ENCODE data around the gene TNS1.

Gene TNS1

GRCh38 chr2:218002143-218002844 is 501 bp downstream of the TNS1 start:
- H3K27ac ChIP-seq (ENCODE audit: low read length): no peak overlapping the region
- H3K4me2 ChIP-seq (ENCODE audit: low read depth, low read length): no peak overlapping the region
- H2AFZ ChIP-seq (ENCODE audit: low read length): no peak overlapping the region
- no peaks in the 10 kb centered on the region for H3K27me3 ChIP-seq (replicated peaks; ENCODE audit: insufficient read depth, low read length)
- H3F3A ChIP-seq (ENCODE audit: insufficient read depth, low read length): no peaks in the 10 kb centered on the region
- no peaks in the 10 kb centered on the region for H3K4me1 ChIP-seq (ENCODE audit: low read length)
- H4K20me1 ChIP-seq (ENCODE audit: insufficient read depth, low read length): no peaks in the 10 kb centered on the region
- no peak overlapping the region for H3K4me3 ChIP-seq (ENCODE audit: low read length)
- no peaks in the 10 kb centered on the region for H3K79me2 ChIP-seq (ENCODE audit: low read length)
- no peak for DNase-seq
- no peaks in the 10 kb centered on the region for H3K36me3 ChIP-seq (replicated peaks; ENCODE audit: insufficient read depth, low read length)
- H3K9me3 ChIP-seq (replicated peaks; ENCODE audit: insufficient read depth, low read length): no peaks in the 10 kb centered on the region
- no peaks in the 10 kb centered on the region for H3K9me2 ChIP-seq (replicated peaks; ENCODE audit: insufficient read depth, low read length)
- H3K9ac ChIP-seq (ENCODE audit: low read length): no peak overlapping the region
- TF ChIP-seq EZH2 (optimal IDR thresholded peaks at IDR 0.05; ENCODE audit: low read depth, low read length): no peak
- TF ChIP-seq CTCF (IDR thresholded peaks at IDR 0.05; ENCODE audit: low read length): no peak

- Histone ChIP-seq H3K4me1 (ENCODE audit: low read length) (no peaks in the 10 kb centered on the region), H2AFZ (ENCODE audit: low read length) (no peak overlapping the region), H3F3A (ENCODE audit: insufficient read depth, low read length) (no peaks in the 10 kb centered on the region), H3K4me2 (ENCODE audit: low read depth, low read length) (no peak overlapping the region), H3K27me3 (replicated peaks; ENCODE audit: insufficient read depth, low read length) (no peaks in the 10 kb centered on the region), H3K27ac (ENCODE audit: low read length) (no peak overlapping the region), H3K9me3 (replicated peaks; ENCODE audit: insufficient read depth, low read length) (no peaks in the 10 kb centered on the region), H3K9me2 (replicated peaks; ENCODE audit: insufficient read depth, low read length) (no peaks in the 10 kb centered on the region), H3K4me3 (ENCODE audit: low read length) (no peak overlapping the region), H3K36me3 (replicated peaks; ENCODE audit: insufficient read depth, low read length) (no peaks in the 10 kb centered on the region), H4K20me1 (ENCODE audit: insufficient read depth, low read length) (no peaks in the 10 kb centered on the region), H3K79me2 (ENCODE audit: low read length) (no peaks in the 10 kb centered on the region), H3K9ac (ENCODE audit: low read length) (no peak overlapping the region)
- DNase-seq: no peak
- TF ChIP-seq CTCF (IDR thresholded peaks at IDR 0.05; ENCODE audit: low read length) (no peak), EZH2 (optimal IDR thresholded peaks at IDR 0.05; ENCODE audit: low read depth, low read length) (no peak), EZH2phosphoT487 (IDR thresholded peaks at IDR 0.05; ENCODE audit: low read length) (no peak)
Observed at GRCh38 chr2:218001629-218002028, 1.2 kb downstream of the TNS1 start.

- no peak overlapping the region for H2AFZ ChIP-seq (ENCODE audit: low read length)
- TF ChIP-seq CTCF (IDR thresholded peaks at IDR 0.05; ENCODE audit: low read length) (no peak), EZH2 (optimal IDR thresholded peaks at IDR 0.05; ENCODE audit: low read depth, low read length) (no peak), EZH2phosphoT487 (IDR thresholded peaks at IDR 0.05; ENCODE audit: low read length) (no peak)
- H3F3A ChIP-seq (ENCODE audit: insufficient read depth, low read length): no peaks in the 10 kb centered on the region
- H3K27me3 ChIP-seq (replicated peaks; ENCODE audit: insufficient read depth, low read length): no peaks in the 10 kb centered on the region
- H3K4me1 ChIP-seq (ENCODE audit: low read length): no peaks in the 10 kb centered on the region
- H3K9ac ChIP-seq (ENCODE audit: low read length): no peak overlapping the region
- H3K4me3 ChIP-seq (ENCODE audit: low read length): no peak overlapping the region
- no peak overlapping the region for H3K4me2 ChIP-seq (ENCODE audit: low read depth, low read length)
- no peaks in the 10 kb centered on the region for H3K9me3 ChIP-seq (replicated peaks; ENCODE audit: insufficient read depth, low read length)
- no peaks in the 10 kb centered on the region for H3K79me2 ChIP-seq (ENCODE audit: low read length)
- DNase-seq: no peak
- no peaks in the 10 kb centered on the region for H3K36me3 ChIP-seq (replicated peaks; ENCODE audit: insufficient read depth, low read length)
- H3K27ac ChIP-seq (ENCODE audit: low read length): no peak overlapping the region
- no peaks in the 10 kb centered on the region for H3K9me2 ChIP-seq (replicated peaks; ENCODE audit: insufficient read depth, low read length)
- no peaks in the 10 kb centered on the region for H4K20me1 ChIP-seq (ENCODE audit: insufficient read depth, low read length)
Observed at GRCh38 chr2:218000136-218000535, 2.7 kb downstream of the TNS1 start.

All from MM.1S (cell line).